HFF-Myc (cell line): ENCODE data around the gene PHKB.

Experiments
- DNase-seq: peaks from one replicate; pipeline ENCODE4 v3.0.0-alpha.2; 2011; ENCODE audit warnings: low read depth; ENCODE audit errors: extremely low read depth
- H3K4me3 ChIP-seq: replicated peaks from 2 replicates; pipeline ENCODE4 v1.5.1; 2011; ENCODE audit warnings: low read depth, mild to moderate bottlenecking, control low read depth, low read length
- TF ChIP-seq, protein P1 (sequence below): IDR thresholded peaks from 2 replicates; pipeline ENCODE4 v1.5.1; 2012; ENCODE audit warnings: mild to moderate bottlenecking, low read depth, low read length, control low read depth; ENCODE audit errors: missing control alignments

PHKB gene

DNA sequence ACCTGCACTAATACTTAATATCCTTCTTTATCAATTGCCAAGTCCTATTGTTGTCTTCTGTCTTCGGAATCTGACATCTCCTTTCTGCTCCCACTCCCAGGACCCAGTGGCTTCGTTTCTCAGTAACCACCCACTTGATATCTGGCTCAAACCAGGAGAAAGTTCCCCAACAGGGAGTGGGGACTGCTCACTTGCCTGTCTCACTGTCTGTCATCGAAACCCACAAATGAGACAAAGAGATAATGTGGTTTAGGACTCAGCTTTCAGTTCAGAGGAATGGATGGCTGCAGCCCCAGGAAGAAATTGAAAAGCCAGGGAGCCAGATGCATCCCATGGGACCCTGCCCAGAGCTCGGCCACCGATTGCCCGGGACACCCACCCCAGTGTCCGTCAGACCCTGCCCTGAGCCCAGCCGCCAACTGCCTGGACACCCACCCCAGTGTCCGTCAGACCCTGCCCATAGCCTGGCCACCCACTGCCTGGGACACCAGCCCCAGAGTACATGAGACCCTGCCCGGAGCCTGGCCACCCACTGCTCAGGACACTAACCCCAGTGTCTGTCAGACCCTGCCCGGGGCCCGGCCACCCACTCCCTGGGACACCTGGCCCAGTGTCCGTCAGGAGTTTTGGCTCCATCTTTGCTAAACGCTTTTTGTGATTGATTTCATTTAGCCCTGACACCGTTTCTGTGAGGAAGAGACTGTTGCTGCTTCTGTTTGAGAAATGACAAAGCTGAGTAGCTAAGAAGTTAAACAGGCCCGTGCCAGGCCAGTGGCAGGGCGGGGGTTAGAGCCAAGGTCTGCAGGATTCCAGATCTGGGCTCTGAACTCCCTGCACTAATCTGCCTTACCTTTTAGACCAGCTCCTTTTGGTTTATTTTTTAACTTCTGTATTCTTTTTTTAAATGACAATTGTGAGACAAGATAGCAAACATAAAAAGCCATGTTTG is 251.4 kb downstream of the PHKB start:
- TF ChIP-seq, protein P1, sequence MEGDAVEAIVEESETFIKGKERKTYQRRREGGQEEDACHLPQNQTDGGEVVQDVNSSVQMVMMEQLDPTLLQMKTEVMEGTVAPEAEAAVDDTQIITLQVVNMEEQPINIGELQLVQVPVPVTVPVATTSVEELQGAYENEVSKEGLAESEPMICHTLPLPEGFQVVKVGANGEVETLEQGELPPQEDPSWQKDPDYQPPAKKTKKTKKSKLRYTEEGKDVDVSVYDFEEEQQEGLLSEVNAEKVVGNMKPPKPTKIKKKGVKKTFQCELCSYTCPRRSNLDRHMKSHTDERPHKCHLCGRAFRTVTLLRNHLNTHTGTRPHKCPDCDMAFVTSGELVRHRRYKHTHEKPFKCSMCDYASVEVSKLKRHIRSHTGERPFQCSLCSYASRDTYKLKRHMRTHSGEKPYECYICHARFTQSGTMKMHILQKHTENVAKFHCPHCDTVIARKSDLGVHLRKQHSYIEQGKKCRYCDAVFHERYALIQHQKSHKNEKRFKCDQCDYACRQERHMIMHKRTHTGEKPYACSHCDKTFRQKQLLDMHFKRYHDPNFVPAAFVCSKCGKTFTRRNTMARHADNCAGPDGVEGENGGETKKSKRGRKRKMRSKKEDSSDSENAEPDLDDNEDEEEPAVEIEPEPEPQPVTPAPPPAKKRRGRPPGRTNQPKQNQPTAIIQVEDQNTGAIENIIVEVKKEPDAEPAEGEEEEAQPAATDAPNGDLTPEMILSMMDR: no peak
- DNase-seq: no peak
- no peak overlapping the region for H3K4me3 ChIP-seq

DNA sequence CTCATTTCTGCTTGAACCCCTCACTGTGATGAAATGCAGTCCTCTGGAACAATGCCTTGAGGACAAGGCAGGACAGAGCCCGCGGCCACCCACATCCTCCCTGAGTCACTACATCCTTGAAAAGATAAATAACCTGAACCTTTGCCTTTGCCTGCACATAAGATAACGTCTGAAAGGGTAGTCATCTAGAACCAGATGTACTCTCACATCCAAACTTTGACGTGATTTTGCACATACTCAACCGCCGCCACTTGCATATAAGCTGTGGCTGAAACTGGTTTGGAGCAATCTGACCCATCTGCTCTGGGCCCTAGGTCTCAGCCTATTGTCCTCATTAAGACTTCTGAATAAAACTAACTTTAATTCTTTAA is 252.1 kb downstream of the PHKB start:
- DNase-seq: no peak
- TF ChIP-seq, protein P1: no peak
- H3K4me3 ChIP-seq: no peak overlapping the region

DNA sequence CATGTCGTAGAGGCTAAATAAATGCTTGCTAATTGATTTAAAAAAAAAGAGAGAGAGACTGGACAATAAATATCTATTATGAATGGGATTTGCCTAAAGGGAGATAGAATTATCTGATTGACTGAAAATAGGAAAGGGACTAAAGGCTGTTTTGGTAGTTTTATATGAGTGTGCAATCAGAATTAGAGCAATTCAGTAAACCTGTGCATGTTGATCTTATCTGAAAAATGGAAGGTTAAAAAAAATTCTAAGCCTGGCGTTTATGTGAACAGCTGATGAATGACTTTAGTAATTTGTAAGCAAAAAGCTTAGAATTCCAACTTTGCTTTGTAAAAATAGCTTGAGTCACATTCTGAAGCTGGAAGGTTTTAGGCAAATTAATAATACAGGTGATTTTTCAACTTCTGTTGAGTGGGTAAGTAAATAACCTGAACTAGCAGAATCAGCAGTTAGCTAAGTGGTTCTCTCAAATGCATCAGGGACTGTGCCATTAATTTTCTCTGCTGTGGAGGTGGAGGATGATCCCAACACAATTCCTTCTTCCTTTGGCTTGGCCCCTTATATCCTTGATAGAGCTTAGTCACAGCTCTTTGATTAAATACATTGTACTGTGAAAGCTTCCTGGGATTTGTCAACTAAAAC is 254.4 kb downstream of the PHKB start:
- TF ChIP-seq, protein P1: no peak
- DNase-seq: no peak

DNA sequence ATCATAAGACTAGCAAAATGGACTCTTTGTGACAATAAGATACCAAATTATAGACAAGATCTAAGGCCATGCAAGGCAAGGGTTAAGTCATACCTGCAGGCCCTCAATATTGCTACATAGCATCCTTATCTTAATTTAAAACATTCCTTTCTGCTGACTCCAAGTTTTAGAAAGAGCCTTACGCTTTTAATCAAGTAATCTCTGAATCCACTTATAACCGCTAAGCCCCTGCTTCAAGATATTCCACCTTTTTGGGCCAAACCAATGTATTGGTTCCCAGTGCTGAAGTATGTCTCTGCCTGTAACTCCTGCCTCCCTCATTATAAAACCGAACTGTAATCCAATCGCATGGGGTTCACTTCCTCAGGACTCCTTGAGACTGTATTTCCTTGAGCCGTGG is 255.4 kb downstream of the PHKB start:
- DNase-seq: no peak
- no peak overlapping the region for H3K4me3 ChIP-seq
- TF ChIP-seq, protein P1: no peak

More for the DNA sequence above, 254.4 kb downstream of the PHKB start:
- no peak overlapping the region for H3K4me3 ChIP-seq

DNA sequence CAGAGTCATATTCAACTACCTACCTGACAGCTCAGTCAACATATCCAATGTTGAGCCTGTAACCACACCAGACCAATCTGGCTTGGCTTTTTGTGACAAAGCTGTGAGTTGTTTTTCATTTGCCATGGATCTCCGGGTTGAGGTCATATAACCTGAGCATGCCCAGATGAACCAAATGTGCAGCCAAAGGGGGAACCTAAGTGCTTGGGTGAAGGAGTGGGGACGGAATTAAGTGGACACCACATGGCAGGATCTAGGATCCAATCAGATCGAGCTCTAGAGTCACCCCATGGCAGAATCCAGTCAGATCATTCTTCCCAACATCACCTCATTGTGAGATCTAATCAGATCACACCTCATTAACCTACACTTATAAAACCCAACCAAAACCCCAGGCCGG is 258.6 kb downstream of the PHKB start:
- H3K4me3 ChIP-seq: no peak overlapping the region
- no peak for DNase-seq
- TF ChIP-seq, protein P1: no peak

DNA sequence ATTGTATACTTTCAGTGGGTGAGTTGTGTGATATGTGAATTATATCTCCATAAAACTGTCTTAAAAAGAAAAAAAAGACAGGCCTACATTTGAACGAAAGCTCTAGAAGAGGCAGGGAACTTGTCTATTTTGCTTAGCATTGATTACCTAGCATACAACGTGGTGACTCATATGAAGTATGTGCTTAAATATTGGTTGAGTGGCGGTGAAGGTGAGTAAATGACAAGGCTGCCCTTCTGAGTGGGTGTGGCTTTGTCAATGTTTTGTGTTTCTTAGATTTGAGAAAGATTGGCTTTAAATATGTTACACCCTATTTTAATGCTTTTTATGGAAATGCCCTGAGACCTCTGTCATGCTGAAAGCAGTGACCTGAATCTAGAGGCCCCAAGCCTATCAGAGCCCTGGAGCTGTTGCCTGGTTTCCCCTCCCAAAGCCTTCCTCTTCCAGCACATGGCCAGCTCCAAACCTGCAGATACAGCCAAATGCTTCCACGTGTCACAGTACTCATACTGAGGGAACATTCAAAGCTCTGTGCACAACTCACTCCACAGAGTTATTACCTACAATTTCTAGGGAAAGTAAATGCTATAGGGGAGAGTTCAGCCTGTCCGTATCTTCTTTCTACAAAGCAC is 260.0 kb downstream of the PHKB start:
- DNase-seq: no peak
- no peak overlapping the region for H3K4me3 ChIP-seq
- TF ChIP-seq, protein P1: no peak
